GM12875 (cell line): ENCODE data around the gene ORC1.

Source experiments
- H3K4me3 ChIP-seq: one replicate; pipeline ENCODE4 v1.5.1; 2011; ENCODE audit warnings: low read depth, low read length, control low read depth
- CTCF ChIP-seq: IDR thresholded peaks from 2 replicates; pipeline ENCODE4 v1.5.1; 2011; ENCODE audit warnings: low read depth, mild to moderate bottlenecking, control low read depth, inconsistent platforms, low read length, moderate library complexity, borderline replicate concordance; ENCODE audit not compliant: insufficient read depth

ORC1 gene

GRCh38 chr1:52325786-52326185, 78.4 kb downstream of the ORC1 start:
- H3K4me3 ChIP-seq: no peak overlapping the region
- TF ChIP-seq CTCF: no peak

GRCh38 chr1:52323731-52324130, 80.5 kb downstream of the ORC1 start:
- no peak for TF ChIP-seq CTCF
- H3K4me3 ChIP-seq: no peak overlapping the region
